GM12891 (cell line): ENCODE data around the gene CHST1.

Experiments
- PAX5 ChIP-seq: IDR thresholded peaks from 2 replicates; pipeline ENCODE4 v1.6.1; 2011; ENCODE audit warnings: low read length, moderate library complexity, mild to moderate bottlenecking; ENCODE audit not compliant: insufficient read depth, severe bottlenecking
- POLR2A ChIP-seq: IDR thresholded peaks from 2 replicates; pipeline ENCODE4 v1.6.1; 2011; ENCODE audit warnings: low read depth, low read length, control low read depth

- TF ChIP-seq POLR2A, result no peak
- TF ChIP-seq PAX5, result no peak
Measured at GRCh38 chr11:45669146-45669545, 3.7 kb upstream of the CHST1 start.
